HepG2 (cell line): ENCODE results near the gene NUTF2. TPM values are rescaled to one million over a fixed set of nuclear protein-coding genes. Genes with fewer than 3 reads are reported as not detected.

Experiments
- ATAC-seq: fragments of 200-7000 bp; cut with Tn5 transposase; 3 replicates; pipeline ENCODE4 v1.9.1; 2020; ENCODE audit warnings: mild to moderate bottlenecking, moderate library complexity
- BruUV-seq: library from RNA; stranded (reverse); fragments of 400-500 nt; replicated peaks from 2 replicates; lab custom pipeline; 2021; lab: Mats Ljungman, UMichigan
- CTCF ChIA-PET: fragments of 300-600 bp; formaldehyde crosslinking; extraction: SDS; loops from one replicate; lab custom pipeline; 2021; ENCODE audit warnings: low total read pairs, inconsistent platforms, low intra/inter-chr PET ratio; lab: Yijun Ruan, JAX
- POLR2A ChIA-PET: fragments of 350-600 bp; sonication (Branson Sonifier 250); formaldehyde crosslinking; loops from one replicate; lab custom pipeline; 2020; ENCODE audit warnings: antibody characterized with exemption, inconsistent platforms; lab: Yijun Ruan, JAX
- DNase-seq: peaks from one replicate; pipeline ENCODE4 v3.0.0-alpha.2; 2015; ENCODE audit warnings: low spot score
- FAIRE-seq: peaks from 3 replicates; lab custom pipeline; 2011; peaks lifted over from hg19 to GRCh38; lab: Jason Lieb, UNC
- H2AFZ ChIP-seq: one replicate; pipeline ENCODE4 v1.6.1; 2011; ENCODE audit warnings: low read length, inconsistent platforms
- H3K27ac ChIP-seq: fragments of 300-600 bp; 3 replicates; pipeline ENCODE4 v1.8.0; 2011; ENCODE audit warnings: mixed run types, mild to moderate bottlenecking, mixed read lengths, low read length, inconsistent platforms; ENCODE audit not compliant: insufficient read depth; ENCODE audit errors: extremely low read length
- H3K27me3 ChIP-seq, 2 experiments: fragments of 200-600 bp in 1 of 2; 2 replicates in 1 of 2; 3 replicates in 1 of 2; pipeline versions ENCODE4 v1.6.0 to v1.8.0; 2011; ENCODE audit warnings: low read length in 2 of 2, mild to moderate bottlenecking in 2 of 2, moderate library complexity in 2 of 2, inconsistent platforms in 1 of 2; ENCODE audit not compliant: insufficient read depth in 2 of 2, control insufficient read depth in 1 of 2
- H3K36me3 ChIP-seq, 2 experiments: fragments of 200-600 bp in 1 of 2; replicated peaks in 1 of 2; 2 replicates in 1 of 2; 3 replicates in 1 of 2; pipeline versions ENCODE4 v1.5.1 to v1.8.0; 2011; ENCODE audit warnings: low read length in 2 of 2, inconsistent platforms in 1 of 2; ENCODE audit not compliant: insufficient read depth in 2 of 2, control insufficient read depth in 1 of 2
- H3K4me1 ChIP-seq: 2 replicates; pipeline ENCODE4 v1.5.1; 2012; ENCODE audit warnings: low read length, inconsistent platforms; ENCODE audit not compliant: insufficient read depth
- H3K4me2 ChIP-seq: 2 replicates; pipeline ENCODE4 v1.6.0; 2011; ENCODE audit warnings: low read depth, low read length, inconsistent platforms
- H3K4me3 ChIP-seq, 3 experiments: fragments of 200-600 bp in 1 of 3; sonication (generic), shearing (Covaris generic) in 1 of 3; replicated peaks in 1 of 3; 2 replicates each; pipeline ENCODE4 v1.5.1; 2011 to 2016; ENCODE audit warnings: low read length in 3 of 3, inconsistent platforms in 2 of 3, low read depth in 2 of 3, mild to moderate bottlenecking in 2 of 3, control low read depth in 1 of 3, mixed read lengths in 1 of 3; ENCODE audit not compliant: insufficient read depth in 1 of 3
- H3K79me2 ChIP-seq: one replicate; pipeline ENCODE4 v1.6.1; 2011; ENCODE audit warnings: low read length, inconsistent platforms; ENCODE audit not compliant: insufficient read depth
- H3K9ac ChIP-seq: 2 replicates; pipeline ENCODE4 v1.6.0; 2011; ENCODE audit warnings: mild to moderate bottlenecking, low read depth, low read length, inconsistent platforms; ENCODE audit not compliant: insufficient read depth
- H3K9me3 ChIP-seq: 2 replicates; pipeline ENCODE4 v1.5.1; 2012; ENCODE audit warnings: mild to moderate bottlenecking, low read length
- H4K20me1 ChIP-seq: 2 replicates; pipeline ENCODE4 v1.6.0; 2011; ENCODE audit warnings: inconsistent platforms, mild to moderate bottlenecking, low read length, moderate library complexity; ENCODE audit not compliant: insufficient read depth
- CAMTA2 ChIP-seq: sonication (generic); formaldehyde crosslinking; IDR thresholded peaks from 2 replicates; pipeline ENCODE4 v1.4.0; 2020; ENCODE audit warnings: mild to moderate bottlenecking, missing genetic modification reagents, borderline replicate concordance
- NR3C1 ChIP-seq: sonication (generic); formaldehyde crosslinking; IDR thresholded peaks from 2 replicates; pipeline ENCODE4 v1.4.0; 2020; ENCODE audit warnings: missing genetic modification reagents
- SALL2 ChIP-seq: sonication (generic); formaldehyde crosslinking; IDR thresholded peaks from 2 replicates; pipeline ENCODE4 v1.8.1; 2023; ENCODE audit warnings: mild to moderate bottlenecking, missing genetic modification reagents, inconsistent platforms
- SUZ12 ChIP-seq: fragments of 150-350 bp; IDR thresholded peaks from 2 replicates; pipeline ENCODE4 v1.6.1; 2014; ENCODE audit warnings: low read depth, low read length
- ZNF160 ChIP-seq: sonication (generic); formaldehyde crosslinking; IDR thresholded peaks from 2 replicates; pipeline ENCODE4 v1.8.0; 2022; ENCODE audit warnings: mild to moderate bottlenecking, inconsistent platforms, missing genetic modification reagents
- WGBS: methylation state at CpG from one replicate; pipeline ENCODE4 v1.1.6; 2017; ENCODE audit warnings: low lambda C conversion rate; 5-methylcytosine and 5-hydroxymethylcytosine counted together
- in situ Hi-C: cut with HindIII; loops from 2 replicates; pipeline ENCODE4 v1.10.0; 2017; ENCODE audit warnings: low pct_unique_long_range_greater_than_20kb; ENCODE audit not compliant: extremely low pct_ligation_motif_present
- intact Hi-C: fragments of 100-400 bp; cut with micrococcal nuclease; formaldehyde crosslinking; loops from one replicate; pipeline ENCODE4 v1.10.0; 2022; ENCODE audit not compliant: unreplicated experiment
- polyA plus RNA-seq, 8 experiments: library from polyadenylated mRNA; depleted of rRNA in 3 of 8; stranded (reverse) in 7 of 8; unstranded in 1 of 8; fragments of >200 nt; fragmentation: Illumina TruSeq in 4 of 8; extraction: Trizol in 4 of 8; gene quantifications; 2 replicates each; pipeline versions ENCODE4 v1.2.1 to v1.2.3, GENCODE V29; 2011 to 2016; ENCODE audit warnings: low read depth in 4 of 8, missing spikeins in 1 of 8, mixed read lengths in 1 of 8; ENCODE audit not compliant: insufficient read depth in 1 of 8
- total RNA-seq, 5 experiments: library from RNA; depleted of rRNA; stranded (reverse); fragments of >200 nt; fragmentation: Illumina TruSeq; extraction: Trizol; gene quantifications; 2 replicates each; pipeline ENCODE4 v1.2.3, GENCODE V29; 2016; ENCODE audit warnings: low read depth in 1 of 5
- TF ChIP-seq, protein P1 (sequence below), 2 experiments: sonication (generic) in 1 of 2; formaldehyde crosslinking in 1 of 2; IDR thresholded peaks; 2 replicates each; pipeline versions ENCODE4 v1.4.0 to v1.6.1; 2016 to 2020; ENCODE audit warnings: borderline replicate concordance in 1 of 2, low read depth in 1 of 2, mild to moderate bottlenecking in 1 of 2, missing genetic modification reagents in 1 of 2
- TF ChIP-seq, protein P2 (sequence below): sonication (generic); formaldehyde crosslinking; IDR thresholded peaks from 2 replicates; pipeline ENCODE4 v1.4.0; 2020; ENCODE audit warnings: missing genetic modification reagents, borderline replicate concordance
- TF ChIP-seq, protein P3 (sequence below): sonication (generic); formaldehyde crosslinking; IDR thresholded peaks from 2 replicates; pipeline ENCODE4 v1.5.0; 2020; ENCODE audit warnings: missing genetic modification reagents
- TF ChIP-seq, protein P4 (sequence below): sonication (generic); formaldehyde crosslinking; IDR thresholded peaks from 2 replicates; pipeline ENCODE4 v1.8.0; 2022; ENCODE audit warnings: mild to moderate bottlenecking, missing genetic modification reagents; ENCODE audit not compliant: insufficient replicate concordance

NUTF2 gene
- total and polyA plus RNA-seq, 2 of the 13 experiments (the other 11 are each of a cell fraction or from before 2014, with no cell fraction given): 168 to 214 TPM

DNA sequence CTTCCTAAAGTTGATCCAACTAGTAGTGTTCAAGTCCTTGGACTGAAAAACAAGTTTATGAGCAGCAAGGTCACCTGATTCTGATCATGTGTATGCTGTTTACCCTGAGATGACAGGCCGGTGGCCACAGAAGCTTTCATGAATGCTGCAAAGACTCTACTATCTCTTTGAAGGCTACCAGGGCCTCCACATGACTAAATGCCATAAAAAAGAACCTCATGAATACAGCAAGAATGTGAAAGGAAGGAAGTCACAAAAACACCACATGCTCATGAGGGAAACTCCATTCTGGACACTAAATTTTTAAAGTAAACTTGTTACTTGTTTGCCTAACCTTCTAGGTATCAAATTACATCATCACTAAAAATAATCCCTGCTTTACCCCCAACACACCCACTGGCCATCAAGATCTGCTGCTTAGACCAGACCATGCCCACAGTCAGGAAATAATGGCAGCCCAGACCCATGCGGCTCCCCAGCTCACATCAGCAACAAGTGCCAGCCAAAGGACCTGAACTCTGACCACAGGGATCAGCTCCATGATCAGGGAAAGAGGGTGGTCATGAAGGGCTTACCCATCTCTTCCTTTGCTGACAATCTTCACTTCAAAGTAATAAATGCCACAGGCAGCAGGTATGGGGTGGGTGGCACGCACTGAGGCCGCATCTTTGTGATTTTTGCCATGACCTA, 41.7 kb upstream of the NUTF2 start (continued):
- TF ChIP-seq, protein P1, sequence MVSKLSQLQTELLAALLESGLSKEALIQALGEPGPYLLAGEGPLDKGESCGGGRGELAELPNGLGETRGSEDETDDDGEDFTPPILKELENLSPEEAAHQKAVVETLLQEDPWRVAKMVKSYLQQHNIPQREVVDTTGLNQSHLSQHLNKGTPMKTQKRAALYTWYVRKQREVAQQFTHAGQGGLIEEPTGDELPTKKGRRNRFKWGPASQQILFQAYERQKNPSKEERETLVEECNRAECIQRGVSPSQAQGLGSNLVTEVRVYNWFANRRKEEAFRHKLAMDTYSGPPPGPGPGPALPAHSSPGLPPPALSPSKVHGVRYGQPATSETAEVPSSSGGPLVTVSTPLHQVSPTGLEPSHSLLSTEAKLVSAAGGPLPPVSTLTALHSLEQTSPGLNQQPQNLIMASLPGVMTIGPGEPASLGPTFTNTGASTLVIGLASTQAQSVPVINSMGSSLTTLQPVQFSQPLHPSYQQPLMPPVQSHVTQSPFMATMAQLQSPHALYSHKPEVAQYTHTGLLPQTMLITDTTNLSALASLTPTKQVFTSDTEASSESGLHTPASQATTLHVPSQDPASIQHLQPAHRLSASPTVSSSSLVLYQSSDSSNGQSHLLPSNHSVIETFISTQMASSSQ (IDR thresholded peaks at IDR 0.05; ENCODE audit: low read depth): no peak
- TF ChIP-seq, protein P1 (CRISPR knock-in tag; IDR thresholded peaks at IDR 0.05; ENCODE audit: borderline replicate concordance): no peak
- TF ChIP-seq, protein P2, sequence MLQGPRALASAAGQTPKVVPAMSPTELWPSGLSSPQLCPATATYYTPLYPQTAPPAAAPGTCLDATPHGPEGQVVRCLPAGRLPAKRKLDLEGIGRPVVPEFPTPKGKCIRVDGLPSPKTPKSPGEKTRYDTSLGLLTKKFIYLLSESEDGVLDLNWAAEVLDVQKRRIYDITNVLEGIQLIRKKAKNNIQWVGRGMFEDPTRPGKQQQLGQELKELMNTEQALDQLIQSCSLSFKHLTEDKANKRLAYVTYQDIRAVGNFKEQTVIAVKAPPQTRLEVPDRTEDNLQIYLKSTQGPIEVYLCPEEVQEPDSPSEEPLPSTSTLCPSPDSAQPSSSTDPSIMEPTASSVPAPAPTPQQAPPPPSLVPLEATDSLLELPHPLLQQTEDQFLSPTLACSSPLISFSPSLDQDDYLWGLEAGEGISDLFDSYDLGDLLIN (CRISPR knock-in tag): no peak

DNA sequence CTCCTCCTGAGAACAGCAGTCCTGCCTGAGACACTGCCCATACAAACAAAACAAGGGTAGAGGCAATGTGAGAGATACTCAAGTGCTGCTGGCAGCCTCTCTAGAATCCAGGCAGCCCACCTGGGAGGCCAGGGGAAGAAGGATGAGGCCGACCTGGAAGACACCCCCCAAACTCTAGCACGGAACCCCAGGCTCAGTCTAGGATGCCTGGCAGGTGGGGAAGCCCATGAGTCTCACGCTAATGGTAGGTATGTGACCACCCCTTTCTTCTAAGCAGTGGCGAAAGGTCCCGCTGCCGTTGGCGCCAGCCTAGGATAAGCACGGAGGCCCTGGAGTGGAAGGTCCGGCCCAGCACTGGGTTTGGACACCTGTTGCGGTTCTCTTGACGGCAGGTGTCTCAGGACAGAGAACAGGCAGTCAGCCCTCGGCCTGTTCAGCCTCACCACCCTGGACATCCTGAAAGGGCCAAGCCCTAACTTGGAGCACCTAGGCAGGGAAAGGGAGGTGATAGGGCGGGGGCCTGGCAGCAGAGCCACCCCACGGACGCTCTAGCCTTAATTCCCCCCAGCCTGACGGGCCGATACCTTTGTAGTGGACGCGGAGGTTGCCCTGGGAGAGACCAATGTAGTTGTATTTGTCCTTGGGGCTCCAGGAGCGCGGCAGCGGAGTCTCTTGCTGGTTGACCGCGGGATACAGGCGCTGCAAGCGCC, 40.9 kb upstream of the NUTF2 start:
- ChIA-PET CTCF (interaction anchor here (1.8 kb wide), 1 partner anchor 11 kb away, joined by 11 read pairs; no protein-coding TSS in a partner anchor), POLR2A (interaction anchor here (0.8 to 2.3 kb wide), 24 partner anchors 8 to 984 kb away, joined by 3 to 18 read pairs (median 6); partner anchors contain the start of genes ATP6V0D1, C16orf86, CTCF and ENKD1)
- Histone ChIP-seq H3K9me3 (no peaks in the 10 kb centered on the region), H3K27me3 (no peaks in the 10 kb centered on the region; a peak in 1 of 5 replicates), H3K9ac (peak overlapping the region; percentile 96), H3K4me1 (peaks cover 42% of the 10 kb centered on the region), H4K20me1 (peaks cover 8% of the 10 kb centered on the region), H3K27ac (peak overlapping the region; percentile 72), H3K4me2 (peak overlapping the region; percentile 81), H3K4me3 (peak overlapping the region; percentile 92 to 98 (median 98)), H3K36me3 (peaks cover 4 to 23% of the 10 kb centered on the region in 2 experiments), H2AFZ (no peak overlapping the region), H3K79me2 (peaks cover 47% of the 10 kb centered on the region)
- no peak for FAIRE-seq
- peak; percentile 14 for ATAC-seq
- under 1% methylated on average over 15 of the region's 26 CpGs for WGBS
- in situ Hi-C loops (loop anchor here (5.0 kb wide), 1 partner anchor 139 kb away; the partner anchor contains the start of genes C16orf86 and ENKD1), intact Hi-C loops (loop anchor here (2.0 to 5.0 kb wide), 2 partner anchors 89 to 133 kb away; partner anchors contain the start of gene GFOD2)
- BruUV-seq: no TSS peak
- no peak for DNase-seq
- TF ChIP-seq SUZ12 (no peak), CAMTA2 (CRISPR knock-in tag) (0 out of 2 replicates have a peak, but pooled peaks have one; percentile 32), NR3C1 (CRISPR knock-in tag) (no peak), ZNF160 (CRISPR knock-in tag) (0 out of 2 replicates have a peak, but pooled peaks have one; percentile 28), SALL2 (CRISPR knock-in tag) (no peak; the same call in 1 of the 2 replicates)
- TF ChIP-seq, protein P3, sequence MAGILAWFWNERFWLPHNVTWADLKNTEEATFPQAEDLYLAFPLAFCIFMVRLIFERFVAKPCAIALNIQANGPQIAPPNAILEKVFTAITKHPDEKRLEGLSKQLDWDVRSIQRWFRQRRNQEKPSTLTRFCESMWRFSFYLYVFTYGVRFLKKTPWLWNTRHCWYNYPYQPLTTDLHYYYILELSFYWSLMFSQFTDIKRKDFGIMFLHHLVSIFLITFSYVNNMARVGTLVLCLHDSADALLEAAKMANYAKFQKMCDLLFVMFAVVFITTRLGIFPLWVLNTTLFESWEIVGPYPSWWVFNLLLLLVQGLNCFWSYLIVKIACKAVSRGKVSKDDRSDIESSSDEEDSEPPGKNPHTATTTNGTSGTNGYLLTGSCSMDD (CRISPR knock-in tag): no peak
- TF ChIP-seq, protein P4, sequence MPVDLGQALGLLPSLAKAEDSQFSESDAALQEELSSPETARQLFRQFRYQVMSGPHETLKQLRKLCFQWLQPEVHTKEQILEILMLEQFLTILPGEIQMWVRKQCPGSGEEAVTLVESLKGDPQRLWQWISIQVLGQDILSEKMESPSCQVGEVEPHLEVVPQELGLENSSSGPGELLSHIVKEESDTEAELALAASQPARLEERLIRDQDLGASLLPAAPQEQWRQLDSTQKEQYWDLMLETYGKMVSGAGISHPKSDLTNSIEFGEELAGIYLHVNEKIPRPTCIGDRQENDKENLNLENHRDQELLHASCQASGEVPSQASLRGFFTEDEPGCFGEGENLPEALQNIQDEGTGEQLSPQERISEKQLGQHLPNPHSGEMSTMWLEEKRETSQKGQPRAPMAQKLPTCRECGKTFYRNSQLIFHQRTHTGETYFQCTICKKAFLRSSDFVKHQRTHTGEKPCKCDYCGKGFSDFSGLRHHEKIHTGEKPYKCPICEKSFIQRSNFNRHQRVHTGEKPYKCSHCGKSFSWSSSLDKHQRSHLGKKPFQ (CRISPR knock-in tag): no peak
